Activated T-helper 1 cell treated with Interleukin-2 at 50 U/mL for 16 hours (primary cell): Measurements from ENCODE around the gene NFAM1.

Experiments used
- DNase-seq: peaks from one replicate; pipeline ENCODE4 v3.0.0-alpha.2; 2020; ENCODE audit warnings: low read depth

Gene NFAM1

DNA sequence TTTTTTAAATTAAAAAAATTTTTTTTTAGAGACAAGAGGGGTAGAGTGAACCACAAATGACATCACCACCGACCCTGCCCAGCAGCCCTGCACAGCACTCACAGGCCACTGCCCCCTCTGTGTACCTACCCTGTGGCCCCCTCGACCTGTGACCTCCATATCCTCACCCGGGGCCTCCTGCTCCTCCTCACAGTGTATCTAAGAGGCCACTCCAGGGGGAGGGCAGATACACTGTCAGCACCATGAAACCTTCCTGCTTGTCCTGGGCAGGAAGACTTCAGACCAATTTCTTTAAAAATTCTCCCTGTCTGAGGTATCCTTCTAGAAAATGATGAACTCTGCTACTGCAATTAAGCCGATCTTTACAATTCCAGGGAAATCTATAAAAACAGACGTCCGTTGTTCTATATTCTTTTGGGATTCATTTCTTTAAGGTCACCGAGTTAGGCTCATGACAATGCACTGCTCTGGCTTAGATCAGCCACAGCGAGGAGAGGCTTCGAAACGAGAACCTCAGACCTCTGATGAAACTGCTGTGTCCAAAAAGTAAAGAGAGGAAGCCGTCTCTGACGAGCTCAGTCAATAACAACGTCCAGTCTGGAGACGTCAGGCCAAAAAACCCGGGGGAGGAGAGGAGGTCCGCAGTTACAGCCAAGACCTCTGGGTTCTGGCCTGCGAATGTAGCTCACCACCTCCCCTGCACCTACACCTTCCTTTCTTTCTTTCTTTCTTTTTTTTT, 17.5 kb downstream of the NFAM1 start:
- no peak for DNase-seq

DNA sequence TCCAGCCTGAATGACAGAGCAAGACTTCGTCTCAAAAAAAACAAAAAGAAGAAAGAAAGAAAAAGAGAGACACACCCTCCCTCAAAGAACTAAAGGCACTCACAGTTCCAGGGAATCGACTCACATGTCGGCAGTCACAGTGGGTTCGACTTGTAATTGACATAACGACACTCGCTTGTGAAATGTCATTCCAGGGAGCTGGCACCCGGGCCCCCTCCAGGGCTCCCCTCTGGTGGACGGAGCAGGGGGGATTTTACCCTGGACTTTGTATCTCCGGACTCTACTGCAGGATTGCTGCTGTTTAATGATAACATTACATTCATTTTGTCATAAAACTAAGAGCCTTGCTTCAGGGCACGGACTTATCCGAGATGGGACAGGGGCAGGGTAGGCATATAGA, 18.2 kb downstream of the NFAM1 start:
- DNase-seq: no peak

DNA sequence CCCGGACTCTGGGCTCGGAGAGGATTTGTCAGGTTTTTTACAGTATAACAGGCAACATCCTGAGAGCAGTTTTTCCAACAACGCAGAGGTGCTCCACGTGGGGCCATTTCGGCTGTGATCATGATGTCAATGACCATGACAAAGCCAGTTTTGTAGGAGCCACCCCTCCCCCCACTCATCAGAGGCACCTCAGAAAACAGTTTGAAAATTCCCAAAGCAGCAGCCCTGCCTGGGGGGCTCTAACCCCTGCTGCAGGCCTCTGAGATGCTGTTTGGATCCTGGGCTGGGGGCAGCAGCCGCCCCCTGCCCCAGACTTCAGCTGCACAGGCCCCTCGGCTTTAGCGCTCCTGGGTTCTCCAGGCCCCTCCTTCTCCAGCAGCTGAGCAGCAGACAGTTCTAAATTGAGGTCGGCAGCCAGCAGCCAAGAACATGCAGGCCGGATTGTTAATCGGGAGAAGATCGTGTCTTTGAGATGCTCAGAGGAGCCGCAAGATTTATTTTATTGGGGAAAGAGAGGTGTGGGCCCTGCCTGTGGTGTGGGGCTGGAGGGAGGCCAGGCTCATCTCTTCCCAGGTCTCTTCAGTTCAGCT, 19.4 kb downstream of the NFAM1 start:
- no peak for DNase-seq

DNA sequence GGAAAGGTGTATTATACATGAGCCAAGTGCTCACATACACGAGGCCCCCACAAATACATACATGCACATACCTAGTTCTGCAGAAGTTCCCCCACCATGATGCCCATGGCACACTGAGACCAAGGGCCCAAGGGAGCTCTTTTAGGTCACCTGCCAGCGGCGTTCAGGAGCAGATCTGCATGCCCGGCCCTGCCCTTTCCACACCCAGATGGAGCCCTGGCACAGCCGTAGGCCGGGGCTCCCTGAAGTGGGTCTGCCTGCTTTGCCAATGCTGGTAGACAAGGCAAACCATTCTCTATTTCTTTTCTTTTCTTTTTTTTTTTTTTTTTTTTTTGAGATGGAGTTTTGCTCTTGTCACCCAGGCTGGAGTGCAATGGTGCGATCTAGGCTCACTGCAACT, 21.5 kb downstream of the NFAM1 start:
- no peak for DNase-seq

DNA sequence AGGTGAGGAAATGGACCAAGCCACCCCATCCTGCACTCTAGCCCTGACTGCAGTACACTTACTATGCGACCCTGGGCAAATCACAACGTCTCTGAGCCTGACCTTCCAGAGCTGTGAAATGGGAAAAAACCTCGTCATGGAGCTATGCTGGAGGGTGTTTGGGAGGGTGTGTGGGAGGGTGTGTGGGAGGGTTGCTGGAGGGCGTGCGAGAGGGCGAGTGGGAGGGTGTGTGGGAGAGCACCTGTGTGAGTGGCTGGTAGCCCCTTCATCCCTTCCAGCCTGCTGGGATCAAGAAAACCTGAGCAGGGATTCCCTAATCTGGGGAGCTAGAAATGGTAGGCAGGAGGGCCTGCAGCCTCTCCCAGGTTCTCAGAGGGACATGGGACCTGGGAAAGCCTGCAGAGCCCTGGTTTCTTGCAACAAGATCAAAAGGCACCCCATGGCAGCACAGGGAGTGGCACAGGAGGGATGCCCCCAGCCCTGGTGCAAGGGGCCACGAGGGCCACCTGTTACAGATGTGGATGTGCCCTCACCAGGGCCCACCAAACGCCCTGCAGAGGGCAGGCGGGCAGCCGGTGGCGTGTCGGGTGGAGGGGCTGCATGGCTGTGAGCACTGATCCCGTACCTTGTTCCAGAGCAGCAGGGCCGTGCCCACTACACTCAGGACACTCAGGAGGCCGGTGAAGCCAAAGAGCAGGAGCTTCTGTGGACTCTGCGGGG, 23.2 kb downstream of the NFAM1 start:
- DNase-seq: no peak

DNA sequence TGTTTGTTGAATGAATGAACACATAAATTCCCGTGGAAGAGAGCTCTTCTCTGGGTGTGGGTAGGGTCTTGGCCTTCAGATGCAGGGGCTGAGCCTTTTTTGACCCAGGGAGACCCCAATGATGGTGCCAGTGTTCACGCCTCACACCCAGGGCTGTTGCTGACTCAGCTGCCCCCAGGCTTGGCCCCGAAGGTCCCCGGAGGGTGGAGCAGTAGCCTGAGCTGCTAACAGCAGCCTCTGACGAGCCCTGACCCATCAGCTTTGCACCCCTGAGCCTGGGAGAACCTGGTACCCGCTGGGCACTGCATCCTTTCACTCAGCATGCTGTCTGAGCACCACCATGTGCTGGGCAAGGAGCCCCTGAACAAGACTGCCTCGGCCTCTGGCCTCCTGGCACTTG, 23.9 kb downstream of the NFAM1 start:
- no peak for DNase-seq

DNA sequence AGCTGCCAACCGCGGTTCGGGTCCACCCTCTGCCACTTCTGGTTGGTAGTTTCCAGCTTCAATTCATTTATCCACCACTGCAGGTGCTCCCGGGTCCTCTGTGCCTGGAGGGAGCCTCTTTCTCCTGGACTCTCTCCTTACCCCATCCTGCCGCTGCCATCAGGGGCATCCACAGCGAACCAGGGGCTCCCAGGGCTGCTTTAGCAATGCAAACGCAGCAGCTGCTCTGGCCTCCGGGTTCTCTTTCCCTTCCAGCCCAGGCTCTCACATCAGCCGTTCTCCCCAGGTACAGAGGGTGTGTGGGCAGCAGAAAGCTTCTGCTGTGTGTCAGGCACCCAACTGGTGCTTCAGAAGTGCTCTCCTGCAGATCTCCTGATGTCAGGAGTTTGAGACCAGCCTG, 27.9 kb downstream of the NFAM1 start:
- DNase-seq: no peak

DNA sequence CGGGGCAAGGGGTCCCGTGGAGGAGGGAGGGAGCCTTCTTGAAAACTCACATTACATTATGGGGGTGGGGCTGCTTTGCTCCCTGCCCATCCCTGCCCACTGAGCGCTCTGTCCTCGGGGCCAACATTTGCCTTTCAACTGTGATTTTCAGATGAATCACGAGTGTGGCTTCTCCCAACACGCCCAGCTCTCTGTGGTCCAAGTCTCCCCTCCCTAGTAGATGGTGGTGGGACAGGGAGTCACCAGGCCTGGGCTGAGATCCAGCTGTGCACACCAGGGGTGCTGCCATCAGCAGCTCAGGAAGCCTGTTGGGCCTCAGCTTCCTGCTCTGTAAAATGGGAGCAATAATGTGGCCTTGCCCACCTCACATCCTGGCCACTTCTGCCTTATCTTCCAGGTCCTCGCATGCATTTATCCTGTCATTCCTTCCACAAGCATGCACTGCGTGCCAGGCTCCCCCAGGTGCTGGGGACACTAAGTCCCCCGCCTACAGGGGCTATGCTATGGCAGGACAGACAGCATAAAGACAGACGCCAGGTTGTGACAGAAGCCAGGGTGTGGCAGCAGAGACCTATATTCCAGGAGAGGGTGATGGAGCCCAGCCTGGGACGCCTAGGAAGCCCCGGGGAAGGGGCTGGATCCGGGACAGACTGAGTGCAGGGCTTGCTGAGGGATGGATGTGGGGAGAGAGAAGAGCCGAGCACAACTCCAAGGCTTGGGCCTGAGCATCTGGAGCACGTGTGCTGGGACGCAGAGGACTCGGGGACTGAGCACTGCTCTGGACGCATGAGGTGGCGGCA, 30.5 kb downstream of the NFAM1 start:
- no peak for DNase-seq

DNA sequence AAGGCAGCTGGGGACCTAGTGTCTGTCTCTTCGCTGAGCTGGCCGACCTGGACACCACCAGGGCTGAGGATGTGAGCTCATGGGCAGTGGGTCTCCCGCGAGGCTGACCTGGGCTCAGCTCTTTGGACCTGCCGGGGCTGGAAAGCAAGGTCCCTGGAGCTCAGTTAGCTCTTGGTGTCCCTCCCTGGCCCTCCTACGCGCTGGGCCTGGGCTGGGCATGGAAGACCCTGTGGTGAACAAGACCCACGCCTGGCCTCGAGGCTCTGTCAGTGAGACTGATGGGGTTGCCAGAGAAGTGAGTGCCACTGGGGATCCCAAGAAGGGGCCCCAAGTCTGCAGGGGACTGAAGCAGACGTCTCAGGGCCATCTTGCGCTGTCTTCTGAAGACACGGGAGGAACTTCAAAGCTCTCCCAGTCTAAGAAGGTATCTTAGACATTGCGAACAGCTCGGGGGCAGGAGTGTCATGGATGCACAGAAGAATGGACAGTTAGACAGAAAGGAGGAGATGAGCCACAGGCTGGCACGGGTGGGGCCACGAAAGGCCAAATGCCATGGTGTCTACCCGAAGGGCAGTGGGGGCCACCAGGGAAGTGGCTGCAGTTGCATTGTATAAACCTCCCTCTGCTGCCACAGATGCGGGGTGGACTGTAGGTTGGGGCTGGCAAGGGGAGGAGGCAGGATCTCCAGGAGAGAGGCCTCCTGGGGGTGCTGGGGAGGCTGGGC, 31.2 kb downstream of the NFAM1 start:
- no peak for DNase-seq

DNA sequence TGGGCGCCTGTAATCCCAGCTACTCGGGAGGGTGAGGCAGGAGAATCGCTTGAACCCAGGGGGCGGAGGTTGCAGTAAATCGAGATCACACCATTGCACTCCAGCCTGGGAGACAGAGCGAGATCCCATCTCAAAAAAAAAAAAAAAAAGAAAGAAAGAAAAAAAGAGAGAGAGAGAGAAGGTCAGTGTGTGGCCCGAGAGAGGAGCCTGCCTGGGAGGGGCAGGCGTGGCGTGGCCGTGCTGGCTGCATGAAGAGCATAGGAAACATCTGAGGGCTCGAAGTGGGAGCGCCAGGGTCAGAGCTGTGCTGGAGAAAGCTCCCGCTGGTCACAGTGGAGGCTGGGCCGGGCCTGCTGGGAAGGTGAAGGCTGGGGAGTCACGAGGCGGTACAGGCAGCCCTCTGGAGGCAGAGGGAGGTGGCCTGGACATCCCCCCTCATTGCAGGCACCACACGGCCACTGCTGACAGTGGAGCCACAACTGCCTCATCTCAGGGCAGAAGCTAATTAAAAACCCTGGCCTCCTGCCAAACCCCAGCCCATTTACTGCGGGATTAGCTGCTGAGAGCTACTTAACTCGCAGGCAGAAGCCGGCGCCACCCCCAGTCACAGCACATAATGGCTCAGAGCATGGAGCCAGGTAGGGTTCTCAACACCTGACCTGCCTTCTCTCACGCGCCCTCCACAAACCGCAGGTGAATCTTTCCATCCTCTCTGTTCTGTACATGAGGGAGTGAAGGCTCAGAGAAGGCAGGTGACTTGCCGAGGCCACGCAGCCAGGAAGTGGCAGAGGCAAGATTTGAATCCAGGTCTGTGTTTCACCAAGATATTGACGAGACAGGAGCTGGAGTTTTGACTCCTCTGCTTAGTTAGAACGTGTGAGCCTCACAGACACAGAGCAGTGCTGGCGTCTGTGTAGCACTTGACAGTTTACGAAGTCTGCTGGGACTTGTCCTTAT, 32.6 kb downstream of the NFAM1 start:
- DNase-seq: no peak

DNA sequence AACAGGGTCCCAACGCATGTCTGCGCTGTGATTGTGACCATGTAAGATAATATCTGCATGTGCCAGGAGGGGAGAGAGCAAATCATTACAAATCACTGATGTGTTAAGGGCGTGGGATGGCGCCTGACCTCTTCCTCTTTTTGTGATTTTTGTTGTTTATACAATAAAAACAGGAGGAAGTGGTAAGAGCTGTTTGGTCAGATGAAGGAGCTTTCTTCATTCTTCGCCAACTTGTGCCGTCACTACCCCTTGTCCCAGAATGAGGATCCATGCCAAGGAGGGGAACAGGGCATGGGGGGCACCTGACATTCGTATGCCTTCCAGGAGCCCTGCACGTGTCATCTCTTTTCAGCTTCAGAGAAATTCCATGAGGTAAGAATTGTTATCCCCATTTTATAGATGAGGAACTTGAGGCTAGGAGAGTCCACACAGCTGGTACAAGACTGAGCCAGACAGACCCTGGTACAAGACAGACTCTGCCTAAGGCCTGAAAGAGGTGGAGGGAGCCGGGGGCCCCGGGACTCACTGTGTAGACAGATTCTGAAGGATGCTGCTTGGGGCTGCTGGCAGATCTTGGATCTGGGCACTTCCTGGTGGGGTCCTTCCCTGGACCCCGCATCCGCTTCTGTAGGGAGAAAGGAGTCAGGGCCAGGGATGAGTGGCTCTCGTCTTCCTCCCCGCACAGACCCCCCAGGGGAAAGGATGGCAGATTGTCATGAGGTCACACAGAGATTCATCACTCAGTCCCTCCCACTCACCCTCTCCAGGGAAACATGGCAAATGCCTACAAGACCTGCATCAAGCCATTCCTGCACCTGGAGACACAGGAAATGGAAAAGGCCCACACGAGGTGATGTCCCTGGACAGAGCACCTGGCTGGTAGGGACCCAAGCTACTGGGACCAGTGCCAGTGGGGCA, 34.6 kb downstream of the NFAM1 start:
- DNase-seq: no peak

DNA sequence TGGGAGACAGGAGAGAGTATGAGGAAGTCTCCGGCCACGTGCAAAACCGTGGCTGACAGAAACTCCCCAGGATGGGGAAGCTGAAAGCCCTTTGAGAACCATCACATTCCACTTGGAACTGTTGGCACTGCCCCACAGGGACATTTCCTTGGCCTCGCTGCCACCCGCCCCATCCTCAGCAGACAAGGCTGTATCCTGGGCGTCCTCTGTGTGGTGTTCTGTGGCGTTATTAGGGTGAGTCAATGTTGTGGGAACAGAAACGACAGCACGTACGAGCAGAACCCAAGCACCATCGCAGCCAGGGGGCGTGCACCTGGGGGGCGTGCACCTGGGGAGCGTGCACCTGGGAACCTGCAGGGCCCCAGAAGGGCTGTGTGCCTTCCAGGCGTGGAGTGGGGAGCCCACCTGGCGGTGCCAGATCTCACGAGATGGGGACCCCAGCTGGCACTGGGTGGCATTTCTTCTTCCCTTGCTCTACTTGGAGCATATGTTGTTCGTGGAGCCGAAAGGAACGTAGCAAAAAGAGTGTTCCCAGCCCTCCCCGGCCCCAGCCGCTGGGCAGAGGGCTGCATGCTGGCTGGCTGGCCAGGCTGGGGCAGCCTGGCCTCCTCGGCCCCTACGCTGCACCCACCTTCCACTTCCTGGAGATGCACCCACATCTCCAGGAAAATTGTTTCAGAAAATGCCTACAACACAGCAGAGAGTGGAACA, 35.4 kb downstream of the NFAM1 start:
- DNase-seq: no peak

DNA sequence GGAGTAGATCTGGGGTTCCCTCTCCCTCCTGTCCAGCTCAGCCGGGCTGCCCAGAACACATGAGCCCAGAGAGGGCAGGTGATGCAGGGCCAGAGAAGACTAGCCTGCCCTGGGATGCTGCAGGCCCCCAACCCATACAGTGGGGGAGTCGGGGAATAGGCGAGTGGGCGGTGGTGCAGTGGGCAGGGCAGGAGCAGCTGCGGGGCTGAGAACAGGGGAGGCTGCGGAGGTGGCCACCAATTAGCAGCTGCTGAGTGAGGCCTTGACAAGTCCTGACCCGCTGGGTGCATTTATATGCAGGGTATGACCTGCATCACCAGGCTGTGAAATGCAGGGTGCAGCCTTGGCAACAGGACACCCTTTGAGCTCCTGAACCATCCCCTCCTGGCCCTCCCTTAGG, 43.1 kb downstream of the NFAM1 start:
- DNase-seq: no peak

DNA sequence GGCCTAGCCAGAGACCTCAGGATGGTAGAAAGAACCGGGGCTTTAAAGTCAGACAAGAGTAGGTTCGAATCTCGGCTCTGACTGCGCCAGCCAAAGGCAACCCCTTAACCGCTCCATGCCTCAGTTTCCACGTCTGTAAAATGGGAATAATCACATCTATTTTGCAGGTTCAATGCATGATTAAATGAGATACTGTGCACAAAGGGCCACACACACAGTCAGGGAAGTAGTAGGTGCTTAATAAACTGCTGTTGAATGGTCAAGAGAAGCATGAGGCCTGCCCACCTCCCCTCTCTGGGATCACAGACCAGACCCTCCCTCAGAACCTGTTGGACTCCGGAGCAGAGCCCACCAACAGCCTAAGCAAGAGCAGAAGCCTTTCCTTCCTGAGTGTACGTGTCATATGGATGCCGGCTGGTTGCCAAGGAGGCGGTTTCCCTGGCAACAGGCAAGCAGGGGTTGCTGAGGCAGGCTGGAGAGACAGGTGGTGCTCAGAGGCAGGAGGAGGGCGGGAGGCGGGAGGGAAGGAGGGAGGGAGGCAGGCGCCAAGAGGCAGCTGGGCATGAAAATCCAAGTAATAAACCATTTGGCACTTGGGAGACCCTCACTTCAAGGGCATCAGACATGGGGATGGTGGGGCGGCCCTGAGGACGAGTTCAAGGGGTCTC, 43.9 kb downstream of the NFAM1 start:
- no peak for DNase-seq

DNA sequence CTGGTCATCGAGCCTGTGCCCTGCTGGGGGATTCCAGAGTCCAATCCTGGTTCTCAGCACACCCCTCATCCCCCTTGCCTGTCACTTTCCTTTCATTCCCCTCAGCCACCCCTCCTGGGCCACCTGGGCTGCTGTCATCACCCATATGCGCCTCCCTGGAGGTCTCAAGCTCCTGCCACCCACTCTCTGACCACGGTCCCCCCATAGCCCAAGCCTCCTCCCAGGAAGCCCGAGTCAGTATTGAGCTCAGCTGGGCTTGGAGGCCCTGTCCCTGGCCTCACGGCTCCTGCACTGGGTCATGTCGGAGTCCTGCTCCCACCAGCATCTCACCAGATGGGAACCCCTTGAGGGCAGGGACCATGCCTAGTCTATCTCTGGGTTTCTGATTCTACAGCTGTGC, 44.6 kb downstream of the NFAM1 start:
- DNase-seq: no peak

DNA sequence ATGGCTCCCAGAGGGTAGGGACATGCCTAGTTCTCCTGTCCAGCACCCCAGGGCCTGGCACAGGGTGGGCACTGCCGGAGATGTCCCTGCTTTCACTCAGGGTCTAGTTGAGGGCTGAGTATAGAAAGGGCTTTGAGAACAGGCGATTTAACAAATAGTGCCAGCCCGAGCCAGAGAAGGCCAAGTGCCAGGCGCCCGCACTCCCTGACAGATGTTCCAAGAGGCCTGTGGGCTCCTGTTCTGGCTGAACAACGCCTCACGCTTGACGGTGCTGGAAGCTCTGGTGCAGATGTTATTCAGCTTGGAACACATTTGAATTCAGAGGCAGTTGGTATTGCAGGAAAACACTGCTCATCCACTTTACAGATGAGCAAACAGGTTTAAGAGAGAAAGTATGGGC, 46.5 kb downstream of the NFAM1 start:
- DNase-seq: no peak

DNA sequence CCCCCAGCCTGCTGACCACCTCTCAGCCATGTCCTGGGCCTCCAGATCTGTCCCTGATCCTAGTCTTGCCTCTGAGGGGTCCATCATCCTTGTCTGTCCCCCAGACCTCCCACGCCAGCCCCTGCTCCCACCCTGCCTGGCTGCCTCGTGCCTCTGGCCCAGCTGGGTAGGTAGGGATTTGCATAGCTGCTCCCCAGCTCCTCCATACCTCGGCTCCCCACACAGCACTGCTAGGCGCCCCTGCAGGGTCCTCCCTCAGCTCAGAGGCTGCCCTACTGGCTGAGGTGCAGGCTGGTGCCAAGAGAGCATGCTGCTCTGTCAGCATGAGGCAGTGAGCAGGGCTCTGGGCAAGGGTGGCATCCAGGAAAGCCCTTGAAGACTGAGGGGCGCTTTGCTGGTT, 47.7 kb downstream of the NFAM1 start:
- DNase-seq: no peak

DNA sequence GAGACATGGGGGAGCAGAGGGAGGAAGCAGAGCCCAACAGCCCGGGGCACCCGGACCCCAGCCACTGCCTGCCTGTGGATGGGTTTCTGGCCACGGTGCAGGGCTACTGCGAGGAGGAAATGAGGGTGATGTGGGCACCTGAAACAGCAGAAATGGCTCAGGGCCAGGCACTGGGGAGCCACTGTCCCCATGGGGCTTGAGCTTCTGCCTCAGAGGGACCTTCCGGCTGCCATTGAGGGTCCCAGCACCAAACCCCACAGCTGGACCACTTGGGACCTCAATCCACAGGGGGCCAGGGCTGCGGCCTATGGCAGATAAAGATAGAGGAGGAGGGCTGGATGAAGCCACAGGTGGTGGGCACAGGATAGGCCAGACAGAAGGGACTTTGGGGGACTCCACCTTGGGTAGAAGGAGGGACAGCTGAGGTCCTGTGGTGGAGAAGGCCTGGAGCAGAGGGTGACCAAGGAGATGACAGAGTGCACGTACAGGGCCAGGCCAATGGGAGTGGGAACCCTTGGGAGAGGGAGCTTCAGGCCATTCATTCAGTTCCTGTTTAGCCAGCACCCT, 48.3 kb downstream of the NFAM1 start:
- no peak for DNase-seq
